Keratinocyte (primary cell): Measurements from ENCODE around the gene GPR85. TPM values are rescaled to one million over a fixed set of nuclear protein-coding genes. Genes with fewer than 3 reads are reported as not detected.
A peak's percentile ranks its signal among the peaks of the same experiment; 100 is the strongest.
"Not testable (repeated sequence)": the region's sequence is repeated elsewhere in the genome, so short reads cannot be mapped to it uniquely, and the experiment has no call there.

Experiments
- DNase-seq: peaks from one replicate; pipeline ENCODE4 v3.0.0-alpha.2; 2011; ENCODE audit warnings: low read depth, missing footprints, low spot score
- FAIRE-seq: peaks from 2 replicates; lab custom pipeline; 2011; peaks lifted over from hg19 to GRCh38; lab: Jason Lieb, UNC
- H2AFZ ChIP-seq: 2 replicates; pipeline ENCODE4 v1.6.0; 2012; ENCODE audit warnings: low read length, control low read depth, inconsistent platforms; ENCODE audit not compliant: control insufficient read depth
- H3K27ac ChIP-seq: 2 replicates; pipeline ENCODE4 v1.5.1; 2011; ENCODE audit warnings: low read length; ENCODE audit not compliant: control insufficient read depth, insufficient read depth
- H3K27me3 ChIP-seq: 3 replicates; pipeline ENCODE4 v1.6.0; 2011; ENCODE audit warnings: low read length; ENCODE audit not compliant: control insufficient read depth, insufficient read depth; ENCODE audit errors: extremely low read depth
- H3K36me3 ChIP-seq, 2 experiments: 2 replicates in 1 of 2; 3 replicates in 1 of 2; pipeline ENCODE4 v1.5.1; 2011; ENCODE audit warnings: low read length in 2 of 2, mild to moderate bottlenecking in 1 of 2; ENCODE audit not compliant: control insufficient read depth in 2 of 2, insufficient read depth in 2 of 2; ENCODE audit errors: extremely low read depth in 1 of 2
- H3K4me1 ChIP-seq: 3 replicates; pipeline ENCODE4 v1.5.1; 2011; ENCODE audit warnings: low read length; ENCODE audit not compliant: control insufficient read depth, insufficient read depth; ENCODE audit errors: extremely low read depth
- H3K4me2 ChIP-seq: 3 replicates; pipeline ENCODE4 v1.6.0; 2011; ENCODE audit warnings: low read depth, low read length; ENCODE audit not compliant: control insufficient read depth, insufficient read depth; ENCODE audit errors: extremely low read depth
- H3K4me3 ChIP-seq, 3 experiments: fragments of 200-600 bp in 1 of 3; sonication (generic) in 1 of 3; 2 replicates in 2 of 3; 3 replicates in 1 of 3; pipeline ENCODE4 v1.5.1; 2011 to 2016; ENCODE audit warnings: low read length in 3 of 3, mild to moderate bottlenecking in 3 of 3, control low read depth in 2 of 3, inconsistent platforms in 1 of 3, low read depth in 1 of 3, mixed read lengths in 1 of 3, mixed run types in 1 of 3, moderate library complexity in 1 of 3; ENCODE audit not compliant: control insufficient read depth in 2 of 3, insufficient read depth in 2 of 3; ENCODE audit errors: extremely low read depth in 1 of 3
- H3K79me2 ChIP-seq: 2 replicates; pipeline ENCODE4 v1.6.0; 2012; ENCODE audit warnings: low read length; ENCODE audit not compliant: control insufficient read depth, insufficient read depth
- H3K9ac ChIP-seq: 3 replicates; pipeline ENCODE4 v1.6.0; 2011; ENCODE audit warnings: low read length; ENCODE audit not compliant: control insufficient read depth, insufficient read depth; ENCODE audit errors: extremely low read depth
- H3K9me1 ChIP-seq: 3 replicates; pipeline ENCODE4 v1.6.0; 2011; ENCODE audit warnings: low read length; ENCODE audit not compliant: control insufficient read depth, insufficient read depth; ENCODE audit errors: extremely low read depth
- H3K9me3 ChIP-seq: 2 replicates; pipeline ENCODE4 v1.5.1; 2012; ENCODE audit warnings: low read depth, low read length; ENCODE audit not compliant: control insufficient read depth
- H4K20me1 ChIP-seq: 3 replicates; pipeline ENCODE4 v1.6.0; 2011; ENCODE audit warnings: low read length; ENCODE audit not compliant: control insufficient read depth, insufficient read depth; ENCODE audit errors: extremely low read depth
- CTCF ChIP-seq, 3 experiments: IDR thresholded peaks in 1 of 3; conservative IDR thresholded peaks in 1 of 3; optimal IDR thresholded peaks in 1 of 3; 2 replicates in 2 of 3; 3 replicates in 1 of 3; pipeline versions ENCODE3 to v1.5.1; 2011; ENCODE audit warnings: low read length in 3 of 3, mild to moderate bottlenecking in 3 of 3, moderate library complexity in 2 of 3, control low read depth in 1 of 3, inconsistent platforms in 1 of 3; ENCODE audit not compliant: insufficient read depth in 2 of 3; ENCODE audit errors: extremely low read depth in 1 of 3
- EZH2 ChIP-seq: IDR thresholded peaks from one replicate; pipeline ENCODE4 v1.6.1; 2012; ENCODE audit warnings: inconsistent platforms, mild to moderate bottlenecking, low read length, moderate library complexity
- dilution Hi-C: fragments of 300-500 bp; cut with MboI; formaldehyde crosslinking; loops from one replicate; pipeline ENCODE4 v1.7.0; 2020; ENCODE audit warnings: low sequenced_read_pairs; ENCODE audit not compliant: extremely low pct_ligation_motif_present
- polyA plus RNA-seq, 5 experiments: library from polyadenylated mRNA; depleted of rRNA in 3 of 5; stranded (reverse) in 3 of 5; stranded (forward) in 1 of 5; unstranded in 1 of 5; fragments of >200 nt; gene quantifications; 1 replicate in 1 of 5; 2 replicates in 3 of 5; 3 replicates in 1 of 5; pipeline versions ENCODE4 v1.2.1 to v1.2.3, GENCODE V29; 2011 to 2012; ENCODE audit warnings: missing spikeins in 2 of 5, low read depth in 1 of 5, low replicate concordance in 1 of 5

GPR85 gene
- polyA plus RNA-seq, 1 donor (not counting 4 experiments of a cell fraction or from before 2014, with no cell fraction given) = 2.0 TPM

DNA sequence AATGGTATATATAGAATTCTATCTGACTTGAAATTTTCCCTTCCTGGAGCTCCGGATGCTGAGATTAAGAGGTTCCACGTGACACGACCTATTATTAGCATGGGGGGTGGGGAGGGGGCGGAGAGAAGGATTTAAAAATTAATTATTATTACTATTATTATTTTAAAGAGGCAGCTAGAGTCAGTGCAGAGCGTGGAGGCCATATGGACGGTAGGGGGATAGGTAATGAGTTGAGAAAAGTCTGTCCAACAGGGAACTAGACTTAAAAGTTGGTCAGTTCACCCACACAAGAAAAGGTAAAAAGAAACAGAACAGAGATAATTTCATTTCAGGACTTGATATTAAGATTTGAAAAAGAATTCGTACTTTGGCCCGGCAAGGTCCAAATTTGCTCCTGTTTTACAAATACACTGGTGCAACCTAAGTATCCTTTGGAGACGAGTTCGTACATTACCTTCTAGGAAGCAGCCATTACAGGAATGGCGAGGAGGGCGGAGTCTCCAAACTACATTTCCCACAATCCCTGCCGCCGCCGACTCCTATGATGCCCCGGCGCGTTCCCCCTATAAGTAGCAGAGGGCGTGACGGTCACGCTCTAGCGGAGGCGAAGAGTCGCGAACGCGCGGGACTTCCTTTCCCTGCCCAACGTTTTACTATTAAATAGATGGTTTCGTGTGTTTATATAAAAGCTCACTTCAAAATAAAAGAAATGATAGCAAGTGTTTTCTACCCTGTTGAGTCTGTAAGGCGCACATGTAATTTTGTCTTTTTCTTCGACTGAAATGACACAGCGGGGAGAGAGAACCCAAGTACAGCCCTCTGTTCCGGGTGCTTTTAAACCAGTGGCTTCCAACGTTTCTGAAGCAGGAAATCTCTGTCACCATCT lies 31.7 kb upstream of the GPR85 start, which contains the start of gene SMIM30:
Gene SMIM30 (minus strand): TSS at position 481 of the 886 bp plus-strand sequence. CDS start 976 bp downstream, outside the sequence.
- Histone ChIP-seq H3K9me3 (no peaks in the 10 kb centered on the region), H3K27ac (peak within 1 kb of the TSS; percentile 83), H3K79me2 (peaks cover 2% of the 10 kb centered on the region), H3K27me3 (no peaks in the 10 kb centered on the region), H3K9ac (peak within 1 kb of the TSS; percentile 77), H3K4me2 (peak within 1 kb of the TSS; percentile 79), H3K9me1 (no peaks in the 10 kb centered on the region), H4K20me1 (no peaks in the 10 kb centered on the region), H2AFZ (peak within 1 kb of the TSS; percentile 87), H3K4me3 (peak within 1 kb of the TSS; percentile 60 to 92 (median 90)), H3K4me1 (peaks cover 11% of the 10 kb centered on the region), H3K36me3 (no peaks in the 10 kb centered on the region)
- dilution Hi-C loops = no loop called here
- FAIRE-seq = peak; percentile 85
- no peak for DNase-seq
- no peak for TF ChIP-seq EZH2
- TF ChIP-seq CTCF (optimal IDR thresholded peaks at IDR 0.05 in 1 of 3, IDR thresholded peaks at IDR 0.05 in 1 of 3, conservative IDR thresholded peaks at IDR 0.05 in 1 of 3; ENCODE audit: extremely low read depth in 1 of 3, insufficient read depth in 2 of 3, low read length in 3 of 3) = peak in 1 of 3 experiments; percentile 6

DNA sequence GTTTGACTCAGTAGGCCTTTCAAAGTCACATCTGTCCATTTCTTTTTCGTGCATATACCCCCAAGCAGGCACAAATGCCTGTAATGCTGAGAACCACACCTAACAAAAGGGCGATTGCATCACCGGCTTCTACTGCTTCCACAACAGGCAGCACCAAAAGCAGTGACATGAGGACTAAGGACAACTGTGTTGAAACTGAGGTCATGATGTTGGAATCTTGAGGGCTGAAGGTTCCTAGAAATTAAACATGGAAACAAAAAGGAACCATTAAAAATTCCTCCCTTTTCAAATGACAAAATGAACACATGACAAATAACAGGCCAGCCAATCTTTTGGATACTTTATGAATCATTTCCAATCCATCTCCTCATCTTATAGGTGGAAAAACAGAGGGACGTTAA lies 30.7 kb upstream of the GPR85 start:
- Histone ChIP-seq H3K4me3 (peak overlapping the region; percentile 60 to 92 (median 90)), H2AFZ (peak overlapping the region; percentile 10), H3K4me2 (peak overlapping the region; percentile 79), H3K9ac (peak overlapping the region; percentile 77), H3K4me1 (peaks cover 11% of the 10 kb centered on the region), H3K27ac (peak overlapping the region; percentile 83)
- dilution Hi-C loops, H3K79me2 ChIP-seq, H3K36me3 ChIP-seq, H3K9me3 ChIP-seq, H3K27me3 ChIP-seq, DNase-seq, H3K9me1 ChIP-seq, H4K20me1 ChIP-seq: not testable (repeated sequence)
- FAIRE-seq = peak; percentile 20
